IPS-20b (cell line): ENCODE measurements around the gene DIS3L2.

Source experiments
- H3K27ac ChIP-seq: one replicate; pipeline ENCODE4 v1.5.1; 2013; ENCODE audit warnings: low read length
- H3K27me3 ChIP-seq: 2 replicates; pipeline ENCODE4 v1.6.1; 2013; ENCODE audit warnings: mild to moderate bottlenecking, low read length, inconsistent platforms; ENCODE audit not compliant: insufficient read depth
- H3K36me3 ChIP-seq: 2 replicates; pipeline ENCODE4 v1.6.1; 2013; ENCODE audit warnings: low read depth, mild to moderate bottlenecking, inconsistent platforms, low read length, moderate library complexity; ENCODE audit not compliant: insufficient read depth
- H3K4me1 ChIP-seq: 2 replicates; pipeline ENCODE4 v1.6.1; 2013; ENCODE audit warnings: mild to moderate bottlenecking, control low read depth, inconsistent platforms, low read length, moderate library complexity; ENCODE audit not compliant: insufficient read depth
- H3K4me3 ChIP-seq: 2 replicates; pipeline ENCODE4 v1.5.1; 2013; ENCODE audit warnings: mild to moderate bottlenecking, low read length, inconsistent platforms
- H3K9ac ChIP-seq: 2 replicates; pipeline ENCODE4 v1.6.1; 2013; ENCODE audit warnings: low read depth, mild to moderate bottlenecking, inconsistent platforms, low read length, moderate library complexity
- H3K9me3 ChIP-seq: 2 replicates; pipeline ENCODE4 v1.6.1; 2013; ENCODE audit warnings: mild to moderate bottlenecking, low read depth, low read length, inconsistent platforms; ENCODE audit not compliant: insufficient read depth

DIS3L2 gene

GRCh38 chr2:232339121-232340081 is 377.9 kb downstream of the DIS3L2 start:
- Histone ChIP-seq H3K27me3 (no peaks in the 10 kb centered on the region), H3K4me1 (no peaks in the 10 kb centered on the region), H3K27ac (no peak overlapping the region), H3K4me3 (no peak overlapping the region), H3K9ac (no peak overlapping the region), H3K36me3 (no peaks in the 10 kb centered on the region), H3K9me3 (no peaks in the 10 kb centered on the region)

- Histone ChIP-seq H3K27ac (no peak overlapping the region), H3K4me1 (no peaks in the 10 kb centered on the region), H3K36me3 (no peaks in the 10 kb centered on the region)
These were observed 378.8 kb downstream of the DIS3L2 start for GRCh38 chr2:232340171-232340935.

GRCh38 chr2:232341061-232341738 is 379.7 kb downstream of the DIS3L2 start:
- Histone ChIP-seq H3K9me3 (no peaks in the 10 kb centered on the region), H3K27ac (no peak overlapping the region), H3K4me1 (no peaks in the 10 kb centered on the region)

More at GRCh38 chr2:232340171-232340935, 378.8 kb downstream of the DIS3L2 start:
- Histone ChIP-seq H3K9ac (no peak overlapping the region), H3K4me3 (no peak overlapping the region), H3K9me3 (no peaks in the 10 kb centered on the region), H3K27me3 (no peaks in the 10 kb centered on the region)

GRCh38 chr2:232341739-232342126 is 380.2 kb downstream of the DIS3L2 start:
- no peaks in the 10 kb centered on the region for H3K36me3 ChIP-seq
- H3K4me1 ChIP-seq = no peaks in the 10 kb centered on the region
- H3K9ac ChIP-seq = no peak overlapping the region
- H3K4me3 ChIP-seq = no peak overlapping the region
- no peak overlapping the region for H3K27ac ChIP-seq
- H3K9me3 ChIP-seq = no peaks in the 10 kb centered on the region
- peaks cover 2% of the 10 kb centered on the region; the same call in 1 of the 2 replicates for H3K27me3 ChIP-seq

More at GRCh38 chr2:232341061-232341738, 379.7 kb downstream of the DIS3L2 start:
- no peaks in the 10 kb centered on the region for H3K36me3 ChIP-seq
- H3K27me3 ChIP-seq = no peaks in the 10 kb centered on the region
- H3K4me3 ChIP-seq = no peak overlapping the region
- H3K9ac ChIP-seq = no peak overlapping the region

- Histone ChIP-seq H3K4me1 (no peaks in the 10 kb centered on the region), H3K9ac (no peak overlapping the region), H3K4me3 (no peak overlapping the region), H3K9me3 (no peaks in the 10 kb centered on the region), H3K27me3 (peaks cover 10% of the 10 kb centered on the region), H3K36me3 (no peaks in the 10 kb centered on the region), H3K27ac (no peak overlapping the region)
These were observed 381.4 kb downstream of the DIS3L2 start for GRCh38 chr2:232342635-232343565.

- Histone ChIP-seq H3K27me3 (peaks cover 13% of the 10 kb centered on the region), H3K9ac (no peak overlapping the region), H3K36me3 (no peaks in the 10 kb centered on the region)
These were observed 382.3 kb downstream of the DIS3L2 start for GRCh38 chr2:232343821-232344220.

GRCh38 chr2:232345251-232345650 is 383.7 kb downstream of the DIS3L2 start:
- Histone ChIP-seq H3K9me3 (no peaks in the 10 kb centered on the region), H3K4me3 (no peak overlapping the region), H3K27me3 (peaks cover 28% of the 10 kb centered on the region), H3K4me1 (no peaks in the 10 kb centered on the region), H3K27ac (no peak overlapping the region), H3K9ac (no peak overlapping the region), H3K36me3 (no peaks in the 10 kb centered on the region)

More at GRCh38 chr2:232343821-232344220, 382.3 kb downstream of the DIS3L2 start:
- Histone ChIP-seq H3K4me1 (no peaks in the 10 kb centered on the region), H3K4me3 (no peak overlapping the region), H3K9me3 (no peaks in the 10 kb centered on the region), H3K27ac (no peak overlapping the region)

GRCh38 chr2:232347369-232347768 is 385.9 kb downstream of the DIS3L2 start:
- H3K27me3 ChIP-seq = peaks cover 49% of the 10 kb centered on the region
- no peaks in the 10 kb centered on the region for H3K36me3 ChIP-seq
- no peak overlapping the region for H3K4me3 ChIP-seq
- no peaks in the 10 kb centered on the region for H3K9me3 ChIP-seq
- H3K9ac ChIP-seq = no peak overlapping the region
- H3K4me1 ChIP-seq = no peaks in the 10 kb centered on the region
- no peak overlapping the region for H3K27ac ChIP-seq

GRCh38 chr2:232348936-232349335 is 387.4 kb downstream of the DIS3L2 start:
- H3K4me1 ChIP-seq = no peaks in the 10 kb centered on the region
- H3K9ac ChIP-seq = no peak overlapping the region
- H3K27me3 ChIP-seq = peaks cover 65% of the 10 kb centered on the region
- no peak overlapping the region for H3K4me3 ChIP-seq
- H3K9me3 ChIP-seq = no peaks in the 10 kb centered on the region
- H3K27ac ChIP-seq = no peak overlapping the region
- H3K36me3 ChIP-seq = no peaks in the 10 kb centered on the region

- H3K36me3 ChIP-seq = no peaks in the 10 kb centered on the region
- peaks cover 65% of the 10 kb centered on the region for H3K27me3 ChIP-seq
- H3K4me1 ChIP-seq = no peaks in the 10 kb centered on the region
- H3K9me3 ChIP-seq = no peaks in the 10 kb centered on the region; the same call in 1 of the 2 replicates
- no peak overlapping the region for H3K4me3 ChIP-seq
- H3K27ac ChIP-seq = no peak overlapping the region
- H3K9ac ChIP-seq = no peak overlapping the region
These were observed 388.0 kb downstream of the DIS3L2 start for GRCh38 chr2:232349546-232349945.
